ENCODE results near the gene ENDOD1. TPM values are rescaled to one million over a fixed set of nuclear protein-coding genes. Genes with fewer than 3 reads are reported as not detected.

ENDOD1 gene
- total and polyA plus RNA-seq, 4 donors: 2.2 to 35.6 (median 5.9) TPM

DNA sequence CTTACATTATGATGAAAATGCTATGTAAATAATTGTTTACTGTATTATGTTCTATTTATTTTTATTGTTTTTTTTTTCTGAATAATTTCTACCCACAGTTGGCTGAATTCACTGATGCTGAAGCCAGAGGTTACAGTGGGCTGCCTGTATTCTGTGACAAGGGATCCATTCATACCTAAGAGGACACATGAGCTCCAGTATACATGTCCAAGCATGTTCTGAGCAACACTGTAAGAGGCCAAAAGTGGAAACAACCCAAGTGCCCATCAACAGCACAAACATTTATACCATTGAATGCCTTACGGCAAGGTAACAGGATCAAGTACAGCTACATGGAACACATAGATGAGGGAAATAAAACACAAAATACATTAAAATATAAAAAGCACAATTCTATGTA is 24.3 kb upstream of the ENDOD1 start (continued):
- TF ChIP-seq JUND (IDR thresholded peaks at IDR 0.05) (no peak), HNF4G (IDR thresholded peaks at IDR 0.05) (no peak), YY1 (IDR thresholded peaks at IDR 0.05) (no peak), RXRA (IDR thresholded peaks at IDR 0.05) (no peak), FOXA1 (IDR thresholded peaks at IDR 0.05) (no peak), EGR1 (IDR thresholded peaks at IDR 0.05; ENCODE audit: low read depth in 2 of 2) (no peak), GABPA (IDR thresholded peaks at IDR 0.05 in 1 of 2, conservative IDR thresholded peaks at IDR 0.05 in 1 of 2) (no peak), TAF1 (conservative IDR thresholded peaks at IDR 0.05) (no peak)
- TF ChIP-seq, protein P1, sequence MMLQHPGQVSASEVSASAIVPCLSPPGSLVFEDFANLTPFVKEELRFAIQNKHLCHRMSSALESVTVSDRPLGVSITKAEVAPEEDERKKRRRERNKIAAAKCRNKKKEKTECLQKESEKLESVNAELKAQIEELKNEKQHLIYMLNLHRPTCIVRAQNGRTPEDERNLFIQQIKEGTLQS (IDR thresholded peaks at IDR 0.05): no peak
- TF ChIP-seq, protein P2, sequence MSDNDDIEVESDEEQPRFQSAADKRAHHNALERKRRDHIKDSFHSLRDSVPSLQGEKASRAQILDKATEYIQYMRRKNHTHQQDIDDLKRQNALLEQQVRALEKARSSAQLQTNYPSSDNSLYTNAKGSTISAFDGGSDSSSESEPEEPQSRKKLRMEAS (IDR thresholded peaks at IDR 0.05): no peak

DNA sequence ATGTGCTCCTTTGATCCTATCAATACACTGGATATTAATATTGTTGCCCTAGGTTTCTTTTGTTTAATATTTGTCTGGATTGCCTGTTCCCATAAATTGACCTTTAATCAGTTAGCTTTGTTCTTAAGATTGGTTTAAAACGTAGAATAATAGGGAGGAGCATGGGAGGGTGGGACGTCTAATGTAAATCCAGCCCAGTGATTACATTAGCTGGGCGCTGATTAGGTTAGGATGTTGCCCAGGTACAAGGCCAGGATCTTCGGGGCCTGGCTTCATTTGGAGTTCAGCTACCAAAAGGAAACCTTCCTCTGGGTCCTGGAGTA is 23.0 kb upstream of the ENDOD1 start, which contains the start of gene SRSF8:
Gene SRSF8 (plus strand): TSS at position 204 of the 323 bp plus-strand sequence. CDS start 308 bp downstream, outside the sequence.
- no peak for DNase-seq (ENCODE audit: low spot score)
- H3K4me3 ChIP-seq (ENCODE audit: low read depth in 1 of 3, low read length in 3 of 3): peak within 1 kb of the TSS; percentile 91 to 98 (median 94)
- H3K4me1 ChIP-seq (ENCODE audit: control insufficient read depth in 4 of 4, insufficient read depth in 4 of 4, low read length in 3 of 4): peaks cover 0 to 18% (median 13%) of the 10 kb centered on the region in 4 donors
- TF ChIP-seq YY1 (IDR thresholded peaks at IDR 0.05): no peak
- peak; percentile 38 for TF ChIP-seq SP1 (IDR thresholded peaks at IDR 0.05)
- no peak for TF ChIP-seq FOXA1 (IDR thresholded peaks at IDR 0.05)
- TF ChIP-seq RXRA (IDR thresholded peaks at IDR 0.05): peak in 1 of 2 donors; percentile 7
- TF ChIP-seq RAD21 (IDR thresholded peaks at IDR 0.05): no peak
- TF ChIP-seq HNF4A (conservative IDR thresholded peaks at IDR 0.05): peak; percentile 21 to 46
- no peaks in the 10 kb centered on the region for H3K27me3 ChIP-seq (ENCODE audit: control insufficient read depth in 4 of 4, insufficient read depth in 4 of 4, low read length in 3 of 4)
- 0% methylated on average over 4 of the region's 4 CpGs for WGBS
- H3K27ac ChIP-seq (ENCODE audit: low read depth in 1 of 2, low read length in 2 of 2): peak within 1 kb of the TSS; percentile 95 to 97
- no peaks in the 10 kb centered on the region for H3K9me3 ChIP-seq (ENCODE audit: control insufficient read depth in 4 of 4, low read length in 3 of 4)
- peaks cover 0 to 2% (median 0%) of the 10 kb centered on the region in 4 donors for H3K36me3 ChIP-seq (ENCODE audit: control insufficient read depth in 4 of 4, insufficient read depth in 3 of 4, low read depth in 1 of 4, low read length in 3 of 4)
- H3K9ac ChIP-seq (ENCODE audit: low read depth in 1 of 2, low read length in 2 of 2): peak within 1 kb of the TSS; percentile 95 to 96

DNA sequence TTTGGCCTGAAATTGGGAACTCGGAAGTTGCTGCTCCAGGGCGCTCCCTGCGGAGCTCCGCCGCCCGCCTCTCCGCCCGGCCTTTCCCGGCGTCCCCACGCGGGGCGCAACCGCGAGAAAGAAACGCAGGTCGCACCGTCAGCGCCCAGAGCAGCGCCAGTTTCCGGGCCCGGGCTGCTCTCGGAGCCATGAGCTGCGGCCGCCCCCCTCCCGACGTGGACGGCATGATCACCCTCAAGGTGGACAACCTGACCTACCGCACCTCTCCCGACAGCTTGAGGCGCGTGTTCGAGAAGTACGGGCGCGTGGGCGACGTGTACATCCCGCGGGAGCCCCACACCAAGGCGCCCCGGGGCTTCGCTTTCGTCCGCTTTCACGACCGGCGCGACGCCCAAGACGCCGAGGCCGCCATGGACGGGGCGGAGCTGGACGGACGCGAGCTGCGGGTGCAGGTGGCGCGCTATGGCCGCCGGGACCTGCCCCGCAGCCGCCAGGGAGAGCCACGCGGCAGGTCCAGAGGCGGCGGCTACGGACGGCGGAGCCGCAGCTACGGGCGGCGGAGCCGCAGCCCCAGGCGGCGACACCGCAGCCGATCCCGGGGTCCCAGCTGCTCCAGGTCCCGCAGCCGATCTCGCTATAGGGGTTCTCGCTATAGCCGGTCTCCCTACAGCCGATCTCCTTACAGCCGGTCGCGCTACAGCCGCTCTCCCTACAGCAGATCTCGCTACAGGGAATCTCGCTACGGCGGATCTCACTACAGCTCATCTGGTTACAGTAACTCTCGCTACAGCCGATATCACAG is 22.4 kb upstream of the ENDOD1 start:
- H3K9ac ChIP-seq (ENCODE audit: low read depth in 1 of 2, low read length in 2 of 2): peak overlapping the region; percentile 95 to 96
- peak overlapping the region; percentile 95 to 97 for H3K27ac ChIP-seq (ENCODE audit: low read depth in 1 of 2, low read length in 2 of 2)
- no peaks in the 10 kb centered on the region for H3K9me3 ChIP-seq (ENCODE audit: control insufficient read depth in 4 of 4, low read length in 3 of 4)
- peak overlapping the region; percentile 91 to 98 (median 94) for H3K4me3 ChIP-seq (ENCODE audit: low read depth in 1 of 3, low read length in 3 of 3)
- peak; percentile 84 for TF ChIP-seq TAF1 (conservative IDR thresholded peaks at IDR 0.05)
- TF ChIP-seq HNF4A (conservative IDR thresholded peaks at IDR 0.05): peak in 1 of 2 donors; percentile 18
- TF ChIP-seq RAD21 (IDR thresholded peaks at IDR 0.05): peak; percentile 31 to 49
- TF ChIP-seq RXRA (IDR thresholded peaks at IDR 0.05): no peak
- TF ChIP-seq, protein P2 (IDR thresholded peaks at IDR 0.05): no peak
- TF ChIP-seq, protein P3, sequence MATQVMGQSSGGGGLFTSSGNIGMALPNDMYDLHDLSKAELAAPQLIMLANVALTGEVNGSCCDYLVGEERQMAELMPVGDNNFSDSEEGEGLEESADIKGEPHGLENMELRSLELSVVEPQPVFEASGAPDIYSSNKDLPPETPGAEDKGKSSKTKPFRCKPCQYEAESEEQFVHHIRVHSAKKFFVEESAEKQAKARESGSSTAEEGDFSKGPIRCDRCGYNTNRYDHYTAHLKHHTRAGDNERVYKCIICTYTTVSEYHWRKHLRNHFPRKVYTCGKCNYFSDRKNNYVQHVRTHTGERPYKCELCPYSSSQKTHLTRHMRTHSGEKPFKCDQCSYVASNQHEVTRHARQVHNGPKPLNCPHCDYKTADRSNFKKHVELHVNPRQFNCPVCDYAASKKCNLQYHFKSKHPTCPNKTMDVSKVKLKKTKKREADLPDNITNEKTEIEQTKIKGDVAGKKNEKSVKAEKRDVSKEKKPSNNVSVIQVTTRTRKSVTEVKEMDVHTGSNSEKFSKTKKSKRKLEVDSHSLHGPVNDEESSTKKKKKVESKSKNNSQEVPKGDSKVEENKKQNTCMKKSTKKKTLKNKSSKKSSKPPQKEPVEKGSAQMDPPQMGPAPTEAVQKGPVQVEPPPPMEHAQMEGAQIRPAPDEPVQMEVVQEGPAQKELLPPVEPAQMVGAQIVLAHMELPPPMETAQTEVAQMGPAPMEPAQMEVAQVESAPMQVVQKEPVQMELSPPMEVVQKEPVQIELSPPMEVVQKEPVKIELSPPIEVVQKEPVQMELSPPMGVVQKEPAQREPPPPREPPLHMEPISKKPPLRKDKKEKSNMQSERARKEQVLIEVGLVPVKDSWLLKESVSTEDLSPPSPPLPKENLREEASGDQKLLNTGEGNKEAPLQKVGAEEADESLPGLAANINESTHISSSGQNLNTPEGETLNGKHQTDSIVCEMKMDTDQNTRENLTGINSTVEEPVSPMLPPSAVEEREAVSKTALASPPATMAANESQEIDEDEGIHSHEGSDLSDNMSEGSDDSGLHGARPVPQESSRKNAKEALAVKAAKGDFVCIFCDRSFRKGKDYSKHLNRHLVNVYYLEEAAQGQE (IDR thresholded peaks at IDR 0.05): peak; percentile 79
- TF ChIP-seq GABPA (IDR thresholded peaks at IDR 0.05 in 1 of 2, conservative IDR thresholded peaks at IDR 0.05 in 1 of 2): no peak
- no peak for TF ChIP-seq FOXA1 (IDR thresholded peaks at IDR 0.05)
- peak; percentile 95 for TF ChIP-seq YY1 (IDR thresholded peaks at IDR 0.05)
- TF ChIP-seq FOXA2 (IDR thresholded peaks at IDR 0.05): no peak
- no peak for TF ChIP-seq EGR1 (IDR thresholded peaks at IDR 0.05; ENCODE audit: low read depth in 2 of 2)
- TF ChIP-seq, protein P4, sequence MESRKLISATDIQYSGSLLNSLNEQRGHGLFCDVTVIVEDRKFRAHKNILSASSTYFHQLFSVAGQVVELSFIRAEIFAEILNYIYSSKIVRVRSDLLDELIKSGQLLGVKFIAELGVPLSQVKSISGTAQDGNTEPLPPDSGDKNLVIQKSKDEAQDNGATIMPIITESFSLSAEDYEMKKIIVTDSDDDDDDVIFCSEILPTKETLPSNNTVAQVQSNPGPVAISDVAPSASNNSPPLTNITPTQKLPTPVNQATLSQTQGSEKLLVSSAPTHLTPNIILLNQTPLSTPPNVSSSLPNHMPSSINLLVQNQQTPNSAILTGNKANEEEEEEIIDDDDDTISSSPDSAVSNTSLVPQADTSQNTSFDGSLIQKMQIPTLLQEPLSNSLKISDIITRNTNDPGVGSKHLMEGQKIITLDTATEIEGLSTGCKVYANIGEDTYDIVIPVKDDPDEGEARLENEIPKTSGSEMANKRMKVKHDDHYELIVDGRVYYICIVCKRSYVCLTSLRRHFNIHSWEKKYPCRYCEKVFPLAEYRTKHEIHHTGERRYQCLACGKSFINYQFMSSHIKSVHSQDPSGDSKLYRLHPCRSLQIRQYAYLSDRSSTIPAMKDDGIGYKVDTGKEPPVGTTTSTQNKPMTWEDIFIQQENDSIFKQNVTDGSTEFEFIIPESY (IDR thresholded peaks at IDR 0.05): no peak
- TF ChIP-seq, protein P5, sequence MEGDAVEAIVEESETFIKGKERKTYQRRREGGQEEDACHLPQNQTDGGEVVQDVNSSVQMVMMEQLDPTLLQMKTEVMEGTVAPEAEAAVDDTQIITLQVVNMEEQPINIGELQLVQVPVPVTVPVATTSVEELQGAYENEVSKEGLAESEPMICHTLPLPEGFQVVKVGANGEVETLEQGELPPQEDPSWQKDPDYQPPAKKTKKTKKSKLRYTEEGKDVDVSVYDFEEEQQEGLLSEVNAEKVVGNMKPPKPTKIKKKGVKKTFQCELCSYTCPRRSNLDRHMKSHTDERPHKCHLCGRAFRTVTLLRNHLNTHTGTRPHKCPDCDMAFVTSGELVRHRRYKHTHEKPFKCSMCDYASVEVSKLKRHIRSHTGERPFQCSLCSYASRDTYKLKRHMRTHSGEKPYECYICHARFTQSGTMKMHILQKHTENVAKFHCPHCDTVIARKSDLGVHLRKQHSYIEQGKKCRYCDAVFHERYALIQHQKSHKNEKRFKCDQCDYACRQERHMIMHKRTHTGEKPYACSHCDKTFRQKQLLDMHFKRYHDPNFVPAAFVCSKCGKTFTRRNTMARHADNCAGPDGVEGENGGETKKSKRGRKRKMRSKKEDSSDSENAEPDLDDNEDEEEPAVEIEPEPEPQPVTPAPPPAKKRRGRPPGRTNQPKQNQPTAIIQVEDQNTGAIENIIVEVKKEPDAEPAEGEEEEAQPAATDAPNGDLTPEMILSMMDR (IDR thresholded peaks at IDR 0.05; ENCODE audit: low read depth, low read length, missing input control): peak; percentile 47
- TF ChIP-seq HNF4G (IDR thresholded peaks at IDR 0.05): no peak
- no peak for TF ChIP-seq JUND (IDR thresholded peaks at IDR 0.05)
- no peak for TF ChIP-seq NR2F2 (IDR thresholded peaks at IDR 0.05)
- TF ChIP-seq SP1 (IDR thresholded peaks at IDR 0.05): peak; percentile 39
- TF ChIP-seq, protein P1 (IDR thresholded peaks at IDR 0.05): no peak
- under 1% methylated on average over 98 of the region's 98 CpGs for WGBS
- DNase-seq (ENCODE audit: low spot score): peak; percentile 85
- H3K27me3 ChIP-seq (ENCODE audit: control insufficient read depth in 4 of 4, insufficient read depth in 4 of 4, low read length in 3 of 4): no peaks in the 10 kb centered on the region
- H3K36me3 ChIP-seq (ENCODE audit: control insufficient read depth in 4 of 4, insufficient read depth in 3 of 4, low read depth in 1 of 4, low read length in 3 of 4): peaks cover 0 to 2% (median 0%) of the 10 kb centered on the region in 4 donors
- peaks cover 0 to 18% (median 13%) of the 10 kb centered on the region in 4 donors for H3K4me1 ChIP-seq (ENCODE audit: control insufficient read depth in 4 of 4, insufficient read depth in 4 of 4, low read length in 3 of 4)

Measured in liver (tissue), 9 donors.